Pons (tissue), 1 donor: ENCODE results near the gene ZFP42.
"Not testable (repeated sequence)": the region's sequence is repeated elsewhere in the genome, so short reads cannot be mapped to it uniquely, and the experiment has no call there.

Experiments
- DNase-seq: peaks from one replicate; pipeline ENCODE4 v3.0.0-alpha.2; 2016; ENCODE audit warnings: low spot score

The ZFP42 gene

GRCh38 chr4:188021548-188022249 is 26.1 kb downstream of the ZFP42 start:
- no peak for DNase-seq

- no peak for DNase-seq
Observed at GRCh38 chr4:188023682-188024081, 28.1 kb downstream of the ZFP42 start.

- no peak for DNase-seq
Observed at GRCh38 chr4:188025476-188025875, 29.9 kb downstream of the ZFP42 start.

GRCh38 chr4:188029114-188029513 is 33.5 kb downstream of the ZFP42 start:
- no peak for DNase-seq

GRCh38 chr4:188030401-188030800 is 34.8 kb downstream of the ZFP42 start:
- peak; percentile 89 for DNase-seq

GRCh38 chr4:188031751-188032150 is 36.2 kb downstream of the ZFP42 start:
- DNase-seq, result no peak

- DNase-seq, result no peak
Observed at GRCh38 chr4:188032170-188032569, 36.6 kb downstream of the ZFP42 start.

- no peak for DNase-seq
Observed at GRCh38 chr4:188032583-188032982, 37.0 kb downstream of the ZFP42 start.

GRCh38 chr4:188037003-188037713 is 41.6 kb downstream of the ZFP42 start:
- no peak for DNase-seq

GRCh38 chr4:188041721-188042120 is 46.1 kb downstream of the ZFP42 start:
- DNase-seq, result no peak

- DNase-seq, result no peak
Observed at GRCh38 chr4:188042191-188042590, 46.6 kb downstream of the ZFP42 start.

GRCh38 chr4:188043154-188043553 is 47.6 kb downstream of the ZFP42 start:
- no peak for DNase-seq

- not testable (repeated sequence) for DNase-seq
Observed at GRCh38 chr4:188045461-188045860, 49.9 kb downstream of the ZFP42 start.

- no peak for DNase-seq
Observed at GRCh38 chr4:188046657-188047056, 51.1 kb downstream of the ZFP42 start.

- no peak for DNase-seq
Observed at GRCh38 chr4:188053302-188053701, 57.7 kb downstream of the ZFP42 start.
